Uterus (tissue), 4 donors: ENCODE measurements around the gene MYO18B. TPM values are rescaled to one million over a fixed set of nuclear protein-coding genes. Genes with fewer than 3 reads are reported as not detected.

Source experiments
- DNase-seq, 2 donors: peaks; one replicate each; pipeline ENCODE4 v3.0.0-alpha.2; 2019 to 2020
- H3K27ac ChIP-seq, 2 donors: fragments of 200-600 bp; sonication (generic); 1 replicate in 1 of 2; 2 replicates in 1 of 2; pipeline ENCODE4 v1.5.1; 2016 to 2018
- H3K27me3 ChIP-seq, 2 donors: fragments of 200-600 bp; sonication (generic); one replicate each; pipeline ENCODE4 v1.5.1; 2018 to 2019; ENCODE audit warnings: control low read depth in 1 of 2
- H3K36me3 ChIP-seq, 2 donors: fragments of 200-600 bp; sonication (generic); one replicate each; pipeline ENCODE4 v1.5.1; 2019; ENCODE audit warnings: control low read depth in 1 of 2
- H3K4me1 ChIP-seq, 2 donors: fragments of 200-600 bp; sonication (generic); one replicate each; pipeline ENCODE4 v1.5.1; 2018 to 2019; ENCODE audit warnings: control low read depth in 1 of 2
- H3K4me3 ChIP-seq, 2 donors: fragments of 200-600 bp; sonication (generic); 1 replicate in 1 of 2; 2 replicates in 1 of 2; pipeline ENCODE4 v1.5.1; 2018 to 2019; ENCODE audit warnings: mild to moderate bottlenecking in 1 of 2
- H3K9me3 ChIP-seq, 2 donors: fragments of 200-600 bp; sonication (generic); one replicate each; pipeline ENCODE4 v1.5.1; 2019; ENCODE audit warnings: control low read depth in 1 of 2
- POLR2A ChIP-seq, 2 donors: fragments of 450-650 bp; IDR thresholded peaks; one replicate each; pipeline ENCODE4 v1.6.1; 2016; ENCODE audit warnings: antibody characterized with exemption in 2 of 2, mild to moderate bottlenecking in 1 of 2, moderate library complexity in 1 of 2
- intact Hi-C: fragments of 100-400 bp; cut with DNase I; formaldehyde crosslinking; loops from one replicate; pipeline ENCODE4 v1.15.1; 2023; ENCODE audit warnings: low total_unique reads
- total RNA-seq, 4 donors: library from RNA; depleted of rRNA in 3 of 4; stranded (reverse); fragments of >200 nt in 3 of 4; gene quantifications; one replicate each; pipeline versions ENCODE4 v1.1.0 to v1.2.4, GENCODE V29; 2014 to 2023
- TF ChIP-seq, protein P1 (sequence below), 4 experiments: fragments of 200-600 bp in 2 of 4; fragments of 450-650 bp in 2 of 4; sonication (generic) in 2 of 4; IDR thresholded peaks; one replicate each; pipeline ENCODE4 v1.5.1; 2016 to 2019; ENCODE audit warnings: antibody characterized with exemption in 4 of 4, mild to moderate bottlenecking in 2 of 4, moderate library complexity in 1 of 4
- donor health status: DM: yes; HTN: yes; CAD: no.

MYO18B gene
- total RNA-seq, 4 donors from 2014 or later, result 0.41 to 0.43 TPM; not detected in 2

DNA sequence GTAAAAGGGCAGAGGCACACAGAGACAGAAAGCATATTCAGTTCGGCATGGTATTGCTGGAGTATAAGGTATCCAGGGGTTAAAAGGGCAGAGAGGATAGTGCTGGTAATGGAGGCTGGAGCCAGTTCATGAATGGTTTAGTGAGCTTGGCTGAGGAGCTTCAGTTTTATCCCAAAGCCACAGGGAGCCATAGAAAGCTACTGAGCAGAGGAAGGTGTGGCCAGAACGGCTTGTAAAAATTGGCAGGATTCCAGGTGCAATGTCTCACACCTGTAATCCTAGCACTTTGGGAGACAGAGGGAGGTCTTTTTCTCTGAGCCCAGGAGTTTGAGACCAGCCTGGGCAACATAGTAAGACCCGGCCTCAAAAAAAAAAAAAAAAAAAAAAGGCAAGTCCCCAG, 186.1 kb downstream of the MYO18B start:
- no peak for TF ChIP-seq POLR2A (IDR thresholded peaks at IDR 0.05)
- TF ChIP-seq, protein P1, sequence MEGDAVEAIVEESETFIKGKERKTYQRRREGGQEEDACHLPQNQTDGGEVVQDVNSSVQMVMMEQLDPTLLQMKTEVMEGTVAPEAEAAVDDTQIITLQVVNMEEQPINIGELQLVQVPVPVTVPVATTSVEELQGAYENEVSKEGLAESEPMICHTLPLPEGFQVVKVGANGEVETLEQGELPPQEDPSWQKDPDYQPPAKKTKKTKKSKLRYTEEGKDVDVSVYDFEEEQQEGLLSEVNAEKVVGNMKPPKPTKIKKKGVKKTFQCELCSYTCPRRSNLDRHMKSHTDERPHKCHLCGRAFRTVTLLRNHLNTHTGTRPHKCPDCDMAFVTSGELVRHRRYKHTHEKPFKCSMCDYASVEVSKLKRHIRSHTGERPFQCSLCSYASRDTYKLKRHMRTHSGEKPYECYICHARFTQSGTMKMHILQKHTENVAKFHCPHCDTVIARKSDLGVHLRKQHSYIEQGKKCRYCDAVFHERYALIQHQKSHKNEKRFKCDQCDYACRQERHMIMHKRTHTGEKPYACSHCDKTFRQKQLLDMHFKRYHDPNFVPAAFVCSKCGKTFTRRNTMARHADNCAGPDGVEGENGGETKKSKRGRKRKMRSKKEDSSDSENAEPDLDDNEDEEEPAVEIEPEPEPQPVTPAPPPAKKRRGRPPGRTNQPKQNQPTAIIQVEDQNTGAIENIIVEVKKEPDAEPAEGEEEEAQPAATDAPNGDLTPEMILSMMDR (IDR thresholded peaks at IDR 0.05), result no peak
- Histone ChIP-seq H3K27ac (no peak overlapping the region), H3K9me3 (no peaks in the 10 kb centered on the region), H3K27me3 (no peaks in the 10 kb centered on the region), H3K4me1 (no peaks in the 10 kb centered on the region), H3K4me3 (no peak overlapping the region), H3K36me3 (no peaks in the 10 kb centered on the region)
- DNase-seq, result no peak
- intact Hi-C loops, result no loop called here

DNA sequence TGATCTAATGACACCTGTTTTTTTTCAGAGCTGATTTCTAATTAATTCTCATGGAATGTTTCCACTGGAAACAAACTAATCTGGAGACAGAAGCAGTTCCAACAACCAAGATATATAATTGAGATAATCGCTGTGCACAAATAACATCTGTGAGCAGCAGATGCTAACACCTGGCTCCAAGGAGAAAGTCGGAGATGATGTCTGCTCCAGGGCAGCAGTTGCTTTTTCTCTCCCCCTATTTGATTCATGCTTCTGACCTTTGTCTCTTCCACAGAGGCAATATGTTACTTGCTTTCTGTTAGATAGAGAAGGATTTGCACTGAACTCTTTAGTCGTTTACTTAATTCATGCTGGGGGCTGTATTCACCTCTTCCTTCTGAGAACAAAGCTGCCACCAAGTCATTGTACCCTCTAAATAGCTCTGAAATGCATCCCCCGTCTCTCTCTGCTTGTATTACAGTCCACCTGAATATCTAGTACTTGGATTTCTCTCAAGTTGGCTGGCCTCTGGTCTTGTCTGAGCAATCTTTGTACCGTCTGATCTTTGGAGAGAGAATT, 187.4 kb downstream of the MYO18B start:
- no peak for TF ChIP-seq POLR2A (IDR thresholded peaks at IDR 0.05)
- TF ChIP-seq, protein P1 (IDR thresholded peaks at IDR 0.05), result no peak
- no peak overlapping the region for H3K4me3 ChIP-seq
- no peak for DNase-seq
- no peaks in the 10 kb centered on the region for H3K27me3 ChIP-seq
- H3K27ac ChIP-seq, result no peak overlapping the region
- no peaks in the 10 kb centered on the region for H3K36me3 ChIP-seq
- intact Hi-C loops, result no loop called here
- H3K4me1 ChIP-seq, result no peaks in the 10 kb centered on the region
- H3K9me3 ChIP-seq, result no peaks in the 10 kb centered on the region

DNA sequence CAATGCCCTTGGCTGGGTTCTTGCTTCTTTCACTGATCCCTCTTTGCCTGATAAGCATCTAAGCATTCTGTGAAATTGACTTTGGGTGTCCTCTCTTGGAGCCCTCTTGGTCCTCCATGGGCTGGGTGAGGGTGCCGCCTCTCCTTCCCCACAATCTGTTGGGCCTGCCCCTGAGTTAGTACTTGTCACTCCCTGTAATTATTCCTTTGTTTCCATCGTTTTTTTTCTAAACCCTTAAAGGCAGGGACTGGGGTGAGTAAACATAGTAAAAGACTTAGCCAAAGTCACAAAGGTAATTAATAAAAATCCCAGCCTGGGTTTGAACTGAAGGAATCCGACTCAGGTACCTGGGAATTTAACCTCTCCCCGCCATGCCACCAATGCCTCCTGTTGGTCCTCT, 188.1 kb downstream of the MYO18B start:
- Histone ChIP-seq H3K27ac (no peak overlapping the region), H3K27me3 (no peaks in the 10 kb centered on the region), H3K36me3 (no peaks in the 10 kb centered on the region), H3K9me3 (no peaks in the 10 kb centered on the region), H3K4me3 (no peak overlapping the region), H3K4me1 (no peaks in the 10 kb centered on the region)
- intact Hi-C loops, result no loop called here
- no peak for DNase-seq
- TF ChIP-seq, protein P1 (IDR thresholded peaks at IDR 0.05), result no peak
- TF ChIP-seq POLR2A (IDR thresholded peaks at IDR 0.05), result no peak

DNA sequence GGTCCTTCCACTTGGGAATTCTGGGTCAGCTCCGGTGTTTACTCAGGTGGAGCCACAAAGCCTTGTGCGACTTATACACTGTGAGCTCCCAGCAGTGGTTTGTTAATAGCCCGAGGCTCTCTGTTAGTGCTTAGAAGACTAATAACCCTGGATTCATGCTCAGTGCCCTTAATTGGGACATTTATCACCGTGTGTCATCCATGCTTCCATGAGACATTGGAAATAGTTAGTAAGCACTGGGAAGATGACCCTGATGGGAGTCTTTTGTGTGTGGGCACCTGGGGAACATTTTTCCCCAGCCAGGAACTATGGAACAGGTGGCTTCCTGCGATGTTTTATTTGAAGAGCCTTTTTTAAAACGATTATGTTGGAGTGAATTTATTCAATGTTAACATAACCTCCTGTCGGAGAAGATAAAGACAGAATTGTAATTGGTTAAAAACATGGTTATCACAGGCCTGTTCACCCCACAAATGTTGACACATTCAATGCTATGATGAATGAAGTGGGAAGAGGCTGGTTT, 188.9 kb downstream of the MYO18B start:
- H3K4me1 ChIP-seq, result no peaks in the 10 kb centered on the region
- H3K9me3 ChIP-seq, result no peaks in the 10 kb centered on the region
- H3K27ac ChIP-seq, result no peak overlapping the region
- DNase-seq, result no peak
- intact Hi-C loops, result no loop called here
- H3K4me3 ChIP-seq, result no peak overlapping the region
- H3K27me3 ChIP-seq, result no peaks in the 10 kb centered on the region
- TF ChIP-seq, protein P1 (IDR thresholded peaks at IDR 0.05), result no peak
- no peak for TF ChIP-seq POLR2A (IDR thresholded peaks at IDR 0.05)
- H3K36me3 ChIP-seq, result no peaks in the 10 kb centered on the region

DNA sequence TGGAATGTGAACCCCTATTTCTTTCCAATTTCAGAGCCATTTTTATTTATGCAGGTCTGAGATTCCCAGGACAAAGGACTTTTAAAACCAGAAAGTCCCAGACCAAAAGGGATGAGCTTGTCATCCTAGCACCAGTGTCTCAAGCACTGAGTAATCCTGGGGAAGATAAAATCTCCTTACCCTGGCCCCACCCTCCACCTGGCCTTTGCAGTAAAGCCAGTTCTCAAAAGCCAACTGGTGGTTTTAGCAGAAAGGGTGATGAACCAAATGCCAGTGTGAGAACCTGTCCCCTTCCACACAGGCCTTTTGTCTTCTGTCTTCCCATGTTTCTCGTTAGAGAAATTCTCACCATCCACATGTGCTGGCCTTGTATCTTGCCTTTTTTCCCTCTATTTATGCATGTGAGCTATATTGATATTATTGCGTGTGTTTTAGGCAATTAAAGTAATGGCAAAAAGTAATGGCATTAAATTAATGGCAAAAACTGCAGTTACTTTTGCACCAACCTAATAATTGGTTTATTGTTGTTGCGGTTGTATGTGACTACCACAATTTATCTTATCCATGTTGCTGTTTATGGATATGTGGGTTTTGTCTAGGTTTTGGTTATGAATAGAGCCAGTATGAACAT, 191.3 kb downstream of the MYO18B start:
- DNase-seq, result no peak
- no peak overlapping the region for H3K27ac ChIP-seq
- H3K27me3 ChIP-seq, result no peaks in the 10 kb centered on the region
- H3K9me3 ChIP-seq, result no peaks in the 10 kb centered on the region
- no peaks in the 10 kb centered on the region for H3K36me3 ChIP-seq
- H3K4me3 ChIP-seq, result no peak overlapping the region
- intact Hi-C loops, result no loop called here
- no peaks in the 10 kb centered on the region for H3K4me1 ChIP-seq
- TF ChIP-seq, protein P1 (IDR thresholded peaks at IDR 0.05), result no peak
- no peak for TF ChIP-seq POLR2A (IDR thresholded peaks at IDR 0.05)
